Activated gamma-delta T cell treated with Interleukin-2 at 50 U/mL for 16 hours (primary cell): Measurements from ENCODE around the gene SPECC1.
"Not testable (repeated sequence)": the region's sequence is repeated elsewhere in the genome, so short reads cannot be mapped to it uniquely, and the experiment has no call there.

Experiments used
- DNase-seq: peaks from one replicate; pipeline ENCODE4 v3.0.0-alpha.2; 2020

SPECC1 gene

GRCh38 chr17:20187049-20187448 lies 177.9 kb downstream of the SPECC1 start:
- DNase-seq, result no peak

- DNase-seq, result no peak
Observed at GRCh38 chr17:20189302-20189701, 180.1 kb downstream of the SPECC1 start.

GRCh38 chr17:20189979-20190378 lies 180.8 kb downstream of the SPECC1 start:
- no peak for DNase-seq

- no peak for DNase-seq
Observed at GRCh38 chr17:20190605-20191004, 181.4 kb downstream of the SPECC1 start.

GRCh38 chr17:20191056-20191455 lies 181.9 kb downstream of the SPECC1 start:
- DNase-seq, result no peak

- not testable (repeated sequence) for DNase-seq
Observed at GRCh38 chr17:20196286-20196685, 187.1 kb downstream of the SPECC1 start.

- no peak for DNase-seq
Observed at GRCh38 chr17:20197272-20197926, 188.2 kb downstream of the SPECC1 start.

- DNase-seq, result no peak
Observed at GRCh38 chr17:20200016-20200795, 191.0 kb downstream of the SPECC1 start.

- no peak for DNase-seq
Observed at GRCh38 chr17:20200865-20201458, 191.8 kb downstream of the SPECC1 start.

- DNase-seq, result no peak
Observed at GRCh38 chr17:20202141-20202621, 193.0 kb downstream of the SPECC1 start.

GRCh38 chr17:20203018-20203417 lies 193.9 kb downstream of the SPECC1 start:
- DNase-seq, result no peak

GRCh38 chr17:20203761-20204263 lies 194.7 kb downstream of the SPECC1 start:
- DNase-seq, result no peak

GRCh38 chr17:20205609-20206008 lies 196.4 kb downstream of the SPECC1 start:
- DNase-seq, result no peak

- DNase-seq, result no peak
Observed at GRCh38 chr17:20206068-20206467, 196.9 kb downstream of the SPECC1 start.

GRCh38 chr17:20206591-20206990 lies 197.4 kb downstream of the SPECC1 start:
- no peak for DNase-seq

GRCh38 chr17:20207262-20207985 lies 198.3 kb downstream of the SPECC1 start:
- no peak for DNase-seq

GRCh38 chr17:20208717-20209116 lies 199.6 kb downstream of the SPECC1 start:
- DNase-seq, result no peak

- DNase-seq, result no peak
Observed at GRCh38 chr17:20210180-20210579, 201.0 kb downstream of the SPECC1 start.

- DNase-seq, result no peak
Observed at GRCh38 chr17:20210614-20211013, 201.5 kb downstream of the SPECC1 start.

GRCh38 chr17:20211246-20211645 lies 202.1 kb downstream of the SPECC1 start:
- no peak for DNase-seq

GRCh38 chr17:20213449-20213848 lies 204.3 kb downstream of the SPECC1 start:
- DNase-seq, result no peak

- DNase-seq, result no peak
Observed at GRCh38 chr17:20214794-20215193, 205.6 kb downstream of the SPECC1 start.
